Panc1 (cell line): Measurements from ENCODE around the gene MAP3K21.

Experiments used
- POLR2AphosphoS5 ChIP-seq: IDR thresholded peaks from 2 replicates; pipeline ENCODE4 v1.6.1; 2012; ENCODE audit warnings: mild to moderate bottlenecking, low read depth, low read length, moderate library complexity
- SIN3A ChIP-seq: IDR thresholded peaks from 2 replicates; pipeline ENCODE4 v1.6.1; 2012; ENCODE audit warnings: low read depth, mild to moderate bottlenecking, low read length, moderate library complexity, borderline replicate concordance; ENCODE audit not compliant: insufficient read depth
- TCF7L2 ChIP-seq: IDR thresholded peaks from 2 replicates; pipeline ENCODE4 v1.6.1; 2011; ENCODE audit warnings: mild to moderate bottlenecking, low read depth, low read length, inconsistent platforms
- TF ChIP-seq, protein P1 (sequence below): fragments of 450-650 bp; IDR thresholded peaks from 2 replicates; pipeline ENCODE4 v1.5.1; 2017; ENCODE audit warnings: mild to moderate bottlenecking
- TF ChIP-seq, protein P2 (sequence below), 2 experiments: IDR thresholded peaks; 2 replicates each; pipeline ENCODE4 v1.6.1; 2011 to 2012; ENCODE audit warnings: low read depth in 2 of 2, control low read depth in 1 of 2, low read length in 1 of 2, mild to moderate bottlenecking in 1 of 2, moderate library complexity in 1 of 2; ENCODE audit not compliant: insufficient read depth in 1 of 2

DNA sequence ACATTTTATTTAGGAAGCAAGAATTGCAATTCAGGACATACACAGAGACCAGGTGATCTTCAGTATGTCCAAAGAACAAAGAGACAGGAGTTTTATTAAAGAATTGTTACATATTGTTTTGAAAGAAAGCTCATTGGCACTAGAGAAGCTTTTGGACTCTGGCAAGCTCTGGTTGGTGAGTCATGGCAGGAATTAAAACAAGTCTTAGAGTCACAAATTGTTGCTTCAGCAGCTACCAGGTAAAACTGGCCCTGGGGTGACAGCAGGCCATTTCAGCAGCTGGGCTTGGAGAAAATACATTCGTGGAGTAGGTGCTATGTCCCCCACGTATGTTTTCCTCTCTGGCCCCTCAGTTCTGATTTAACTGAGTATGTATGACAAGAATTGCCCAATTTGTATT is 58.8 kb downstream of the MAP3K21 start:
- TF ChIP-seq, protein P1, sequence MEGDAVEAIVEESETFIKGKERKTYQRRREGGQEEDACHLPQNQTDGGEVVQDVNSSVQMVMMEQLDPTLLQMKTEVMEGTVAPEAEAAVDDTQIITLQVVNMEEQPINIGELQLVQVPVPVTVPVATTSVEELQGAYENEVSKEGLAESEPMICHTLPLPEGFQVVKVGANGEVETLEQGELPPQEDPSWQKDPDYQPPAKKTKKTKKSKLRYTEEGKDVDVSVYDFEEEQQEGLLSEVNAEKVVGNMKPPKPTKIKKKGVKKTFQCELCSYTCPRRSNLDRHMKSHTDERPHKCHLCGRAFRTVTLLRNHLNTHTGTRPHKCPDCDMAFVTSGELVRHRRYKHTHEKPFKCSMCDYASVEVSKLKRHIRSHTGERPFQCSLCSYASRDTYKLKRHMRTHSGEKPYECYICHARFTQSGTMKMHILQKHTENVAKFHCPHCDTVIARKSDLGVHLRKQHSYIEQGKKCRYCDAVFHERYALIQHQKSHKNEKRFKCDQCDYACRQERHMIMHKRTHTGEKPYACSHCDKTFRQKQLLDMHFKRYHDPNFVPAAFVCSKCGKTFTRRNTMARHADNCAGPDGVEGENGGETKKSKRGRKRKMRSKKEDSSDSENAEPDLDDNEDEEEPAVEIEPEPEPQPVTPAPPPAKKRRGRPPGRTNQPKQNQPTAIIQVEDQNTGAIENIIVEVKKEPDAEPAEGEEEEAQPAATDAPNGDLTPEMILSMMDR = no peak
- TF ChIP-seq, protein P2, sequence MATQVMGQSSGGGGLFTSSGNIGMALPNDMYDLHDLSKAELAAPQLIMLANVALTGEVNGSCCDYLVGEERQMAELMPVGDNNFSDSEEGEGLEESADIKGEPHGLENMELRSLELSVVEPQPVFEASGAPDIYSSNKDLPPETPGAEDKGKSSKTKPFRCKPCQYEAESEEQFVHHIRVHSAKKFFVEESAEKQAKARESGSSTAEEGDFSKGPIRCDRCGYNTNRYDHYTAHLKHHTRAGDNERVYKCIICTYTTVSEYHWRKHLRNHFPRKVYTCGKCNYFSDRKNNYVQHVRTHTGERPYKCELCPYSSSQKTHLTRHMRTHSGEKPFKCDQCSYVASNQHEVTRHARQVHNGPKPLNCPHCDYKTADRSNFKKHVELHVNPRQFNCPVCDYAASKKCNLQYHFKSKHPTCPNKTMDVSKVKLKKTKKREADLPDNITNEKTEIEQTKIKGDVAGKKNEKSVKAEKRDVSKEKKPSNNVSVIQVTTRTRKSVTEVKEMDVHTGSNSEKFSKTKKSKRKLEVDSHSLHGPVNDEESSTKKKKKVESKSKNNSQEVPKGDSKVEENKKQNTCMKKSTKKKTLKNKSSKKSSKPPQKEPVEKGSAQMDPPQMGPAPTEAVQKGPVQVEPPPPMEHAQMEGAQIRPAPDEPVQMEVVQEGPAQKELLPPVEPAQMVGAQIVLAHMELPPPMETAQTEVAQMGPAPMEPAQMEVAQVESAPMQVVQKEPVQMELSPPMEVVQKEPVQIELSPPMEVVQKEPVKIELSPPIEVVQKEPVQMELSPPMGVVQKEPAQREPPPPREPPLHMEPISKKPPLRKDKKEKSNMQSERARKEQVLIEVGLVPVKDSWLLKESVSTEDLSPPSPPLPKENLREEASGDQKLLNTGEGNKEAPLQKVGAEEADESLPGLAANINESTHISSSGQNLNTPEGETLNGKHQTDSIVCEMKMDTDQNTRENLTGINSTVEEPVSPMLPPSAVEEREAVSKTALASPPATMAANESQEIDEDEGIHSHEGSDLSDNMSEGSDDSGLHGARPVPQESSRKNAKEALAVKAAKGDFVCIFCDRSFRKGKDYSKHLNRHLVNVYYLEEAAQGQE (IDR thresholded peaks at IDR 0.05; ENCODE audit: insufficient read depth in 1 of 2, low read depth in 2 of 2, low read length in 1 of 2) = no peak
- TF ChIP-seq POLR2AphosphoS5 = no peak
- TF ChIP-seq SIN3A = no peak
- TF ChIP-seq TCF7L2 = no peak
